Fibroblast of villous mesenchyme (primary cell): ENCODE measurements around the gene CGB3. TPM values are rescaled to one million over a fixed set of nuclear protein-coding genes. Genes with fewer than 3 reads are reported as not detected.
A peak's percentile ranks its signal among the peaks of the same experiment; 100 is the strongest.
"Not testable (repeated sequence)": the region's sequence is repeated elsewhere in the genome, so short reads cannot be mapped to it uniquely, and the experiment has no call there.

Experiments
- DNase-seq: peaks from one replicate; pipeline ENCODE4 v3.0.0-alpha.2; 2010; ENCODE audit warnings: low read depth
- H3K4me3 ChIP-seq: 2 replicates; pipeline ENCODE4 v1.5.1; 2011; ENCODE audit warnings: low read depth, mild to moderate bottlenecking, low read length
- CTCF ChIP-seq: IDR thresholded peaks from 2 replicates; pipeline ENCODE4 v1.5.1; 2012; ENCODE audit warnings: low read depth, mild to moderate bottlenecking, low read length; ENCODE audit not compliant: insufficient read depth
- total RNA-seq: library from RNA; depleted of rRNA; stranded (reverse); fragments of >200 nt; gene quantifications from 2 replicates; pipeline ENCODE4 v1.2.3, GENCODE V29; 2012

Gene CGB3
- total RNA-seq, 1 donor: not detected

- peak; percentile 56 for TF ChIP-seq CTCF
- DNase-seq: peak; percentile 38
- H3K4me3 ChIP-seq: peak overlapping the region; percentile 61
Measured at GRCh38 chr19:49056101-49056901, 32.2 kb upstream of the CGB3 start.

DNA sequence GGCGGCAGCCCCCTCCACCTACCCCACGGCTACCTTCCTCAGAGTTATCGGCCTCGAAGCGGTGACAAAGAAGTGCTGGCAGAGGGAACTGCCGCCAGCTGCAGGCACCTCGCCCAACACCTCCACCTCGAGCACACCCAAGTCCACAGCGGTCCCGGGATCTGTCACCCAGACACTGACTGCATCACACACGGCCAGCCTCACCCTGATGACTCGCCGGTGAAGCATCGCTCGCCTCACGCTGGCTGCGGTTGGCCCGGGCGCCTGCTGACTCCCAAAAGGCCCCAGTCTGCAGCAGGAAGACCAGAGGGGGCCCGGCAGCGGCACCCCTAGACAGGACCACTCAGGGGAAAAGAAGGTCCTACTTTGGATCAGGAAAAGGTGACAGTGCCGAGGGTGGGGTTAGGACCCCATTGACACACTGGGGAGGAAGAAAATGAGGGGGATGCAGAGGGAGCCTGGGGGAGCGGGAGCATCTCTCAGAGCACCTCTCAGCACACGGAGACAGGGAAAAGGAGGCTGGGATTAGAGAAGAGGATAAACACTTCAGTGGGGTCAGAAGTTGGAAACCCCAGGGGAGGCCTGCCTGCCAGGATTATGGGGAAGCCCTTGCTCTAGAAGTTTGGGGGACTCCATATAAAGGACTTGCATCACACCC, 26.4 kb upstream of the CGB3 start:
- DNase-seq: peak; percentile 31

DNA sequence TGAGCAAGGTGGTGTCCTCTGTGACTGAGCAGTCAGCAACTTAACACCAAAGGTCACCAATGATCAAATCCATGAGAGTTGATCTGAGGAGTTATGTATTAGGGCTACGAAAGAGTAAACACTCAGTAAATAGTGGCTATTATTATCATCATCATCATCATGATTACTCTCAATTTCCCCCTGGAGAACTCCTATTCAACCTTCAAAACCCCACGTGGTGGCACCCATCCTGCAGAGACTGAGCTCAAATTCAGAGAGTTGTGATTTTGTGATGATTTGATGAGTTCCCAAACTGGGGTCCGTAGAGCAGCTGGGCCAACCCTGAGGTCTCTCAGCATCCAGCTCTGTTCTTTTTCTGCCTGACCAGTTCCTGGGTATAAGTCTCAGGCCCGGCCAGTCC, 25.7 kb upstream of the CGB3 start:
- not testable (repeated sequence) for DNase-seq, H3K4me3 ChIP-seq

More for the DNA sequence above, 26.4 kb upstream of the CGB3 start:
- H3K4me3 ChIP-seq: not testable (repeated sequence)

DNA sequence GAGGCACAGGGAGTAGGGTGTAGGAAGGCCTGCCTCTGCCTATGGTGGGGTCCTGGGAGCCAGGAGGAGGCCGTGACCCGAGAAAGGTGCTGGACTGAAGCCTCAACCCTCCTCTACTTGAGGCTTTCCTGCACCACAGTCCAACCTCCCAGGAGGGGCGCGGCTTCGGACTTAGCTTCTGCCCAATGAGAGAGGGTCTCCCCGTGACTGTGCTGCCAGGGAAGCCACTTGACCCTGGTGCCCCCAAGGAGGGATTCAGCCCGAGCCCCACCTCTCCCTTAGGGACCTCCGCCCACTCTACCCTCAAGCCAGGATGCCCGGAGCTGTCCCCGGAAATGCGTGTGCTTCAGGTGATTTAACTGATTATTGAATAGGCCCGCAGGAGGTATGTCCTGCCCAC, 24.9 kb upstream of the CGB3 start, which contains the start of gene CGB8:
TSS of gene CGB8 (minus strand) at position 101 of the 400 bp plus-strand sequence. CDS start 372 bp downstream, outside the sequence.
- not testable (repeated sequence) for DNase-seq

DNA sequence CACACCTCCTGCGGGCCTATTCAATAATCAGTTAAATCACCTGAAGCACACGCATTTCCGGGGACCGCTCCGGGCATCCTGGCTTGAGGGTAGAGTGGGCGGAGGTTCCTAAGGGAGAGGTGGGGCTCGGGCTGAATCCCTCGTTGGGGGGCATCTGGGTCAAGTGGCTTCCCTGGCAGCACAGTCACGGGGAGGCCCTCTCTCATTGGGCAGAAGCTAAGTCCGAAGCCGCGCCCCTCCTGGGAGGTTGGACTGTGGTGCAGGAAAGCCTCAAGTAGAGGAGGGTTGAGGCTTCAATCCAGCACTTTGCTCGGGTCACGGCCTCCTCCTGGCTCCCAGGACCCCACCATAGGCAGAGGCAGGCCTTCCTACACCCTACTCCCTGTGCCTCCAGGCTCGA, 19.4 kb upstream of the CGB3 start, which contains the start of gene CGB5:
TSS of gene CGB5 (plus strand) at position 301 of the 400 bp plus-strand sequence. CDS start 362 bp downstream, outside the sequence.
- not testable (repeated sequence) for H3K4me3 ChIP-seq

More for the DNA sequence above, 24.9 kb upstream of the CGB3 start, which contains the start of gene CGB8:
- H3K4me3 ChIP-seq: not testable (repeated sequence)

DNA sequence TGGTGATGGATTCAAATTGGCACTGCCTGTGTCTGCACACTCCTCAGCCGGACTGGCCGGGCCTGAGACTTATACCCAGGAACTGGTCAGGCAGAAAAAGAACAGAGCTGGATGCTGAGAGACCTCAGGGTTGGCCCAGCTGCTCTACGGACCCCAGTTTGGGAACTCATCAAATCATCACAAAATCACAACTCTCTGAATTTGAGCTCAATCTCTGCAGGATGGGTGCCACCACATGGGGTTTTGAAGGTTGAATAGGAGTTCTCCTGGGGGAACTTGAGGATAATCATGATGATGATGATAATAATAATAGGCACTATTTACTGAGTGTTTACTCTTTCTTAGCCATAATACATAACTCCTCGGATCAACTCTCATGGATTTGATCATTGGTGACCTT, 18.5 kb upstream of the CGB3 start:
- DNase-seq, H3K4me3 ChIP-seq: not testable (repeated sequence)

More for the DNA sequence above, 19.4 kb upstream of the CGB3 start, which contains the start of gene CGB5:
- not testable (repeated sequence) for DNase-seq

- no peak for DNase-seq
- TF ChIP-seq CTCF: no peak
Measured at GRCh38 chr19:49042177-49042576, 18.0 kb upstream of the CGB3 start.

GRCh38 chr19:49039736-49040135, 15.6 kb upstream of the CGB3 start:
- H3K4me3 ChIP-seq, DNase-seq: not testable (repeated sequence)

More at GRCh38 chr19:49042177-49042576, 18.0 kb upstream of the CGB3 start:
- H3K4me3 ChIP-seq: no peak overlapping the region

GRCh38 chr19:49038557-49039276, 14.6 kb upstream of the CGB3 start:
- DNase-seq: peak; percentile 67

GRCh38 chr19:49038111-49038510, 14.0 kb upstream of the CGB3 start:
- not testable (repeated sequence) for H3K4me3 ChIP-seq, DNase-seq

More at GRCh38 chr19:49038557-49039276, 14.6 kb upstream of the CGB3 start:
- H3K4me3 ChIP-seq: not testable (repeated sequence)

DNA sequence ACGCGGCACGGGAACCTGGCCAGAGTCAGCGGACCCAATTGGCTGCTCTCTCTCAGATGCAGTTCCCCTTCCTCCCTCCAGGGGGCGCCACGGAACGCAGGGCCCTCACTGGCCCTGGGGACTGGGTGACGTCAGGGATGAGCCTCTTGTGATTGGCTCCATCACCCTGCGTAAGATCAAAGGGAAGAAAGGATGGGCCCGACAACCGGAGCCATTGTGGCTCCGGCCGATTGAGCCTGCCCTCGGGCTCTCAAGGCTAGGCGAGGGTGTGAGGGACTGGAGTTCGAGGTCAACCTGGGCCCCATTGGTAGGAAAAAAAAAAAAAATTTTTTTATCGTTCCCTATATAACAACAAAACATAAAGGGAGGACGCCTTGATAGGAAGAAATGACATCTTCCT, 12.7 kb upstream of the CGB3 start, which contains the start of gene CGB1:
TSS of gene CGB1 (minus strand) at position 81 of the 400 bp plus-strand sequence. CDS start 184 bp downstream, outside the sequence.
- not testable (repeated sequence) for H3K4me3 ChIP-seq, DNase-seq
- peak; percentile 48 for TF ChIP-seq CTCF
